ENCODE measurements around the gene SLC6A11. TPM values are rescaled to one million over a fixed set of nuclear protein-coding genes. Genes with fewer than 3 reads are reported as not detected.

SLC6A11 gene
- total RNA-seq, 2 experiments from 2014 or later: not detected

DNA sequence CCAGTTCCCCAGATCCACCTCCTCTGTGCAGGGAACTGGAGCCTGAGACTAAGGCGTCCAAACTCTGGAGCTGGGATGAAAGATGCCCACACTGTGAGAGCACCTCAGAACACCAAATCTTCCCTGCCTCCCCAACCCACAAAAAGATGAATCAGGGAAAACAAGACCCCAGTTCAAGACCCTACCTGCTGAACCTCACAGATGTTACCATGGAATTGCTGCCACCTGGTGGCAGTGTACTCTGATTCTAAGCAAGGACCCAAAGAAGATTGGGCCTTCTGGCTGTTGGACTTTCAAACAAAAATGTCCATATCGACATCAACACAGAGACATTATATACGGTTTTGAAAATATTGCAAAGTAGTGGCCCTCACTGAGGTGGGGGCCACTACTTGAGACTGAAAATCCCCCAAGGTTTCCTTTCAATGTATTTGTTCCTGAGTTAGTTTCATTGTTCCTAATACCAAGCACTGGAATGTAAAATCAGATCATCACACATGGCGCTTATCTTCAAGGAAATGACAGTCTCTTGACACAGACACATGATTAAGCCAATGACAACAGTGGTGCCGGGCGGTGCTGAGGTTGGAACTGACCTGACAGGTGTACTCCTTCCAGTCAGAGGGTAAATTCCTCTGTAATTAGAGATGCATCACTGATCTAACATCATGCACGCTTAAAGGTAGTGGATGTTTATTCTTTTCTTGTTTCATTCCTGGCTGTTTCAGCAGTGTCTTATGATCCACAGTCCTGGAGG, 67.6 kb downstream of the SLC6A11 start:
- H3K4me1 ChIP-seq (ENCODE audit: insufficient read depth, low read length): no peaks in the 10 kb centered on the region
- peaks cover 24% of the 10 kb centered on the region for H3K27me3 Mint-ChIP-seq
- H3K9me3 ChIP-seq (ENCODE audit: control insufficient read depth in 1 of 2, insufficient read depth in 1 of 2, low read length in 2 of 2): peaks cover 0 to 6% of the 10 kb centered on the region in 2 experiments
- peaks cover 1 to 10% of the 10 kb centered on the region in 2 experiments for H3K27me3 ChIP-seq (ENCODE audit: control insufficient read depth in 1 of 2, insufficient read depth in 2 of 2, low read length in 2 of 2)
- H3K4me3 Mint-ChIP-seq: no peak overlapping the region
- intact Hi-C loops (cut with DNase I, micrococcal nuclease): no loop called here
- no peak overlapping the region for H3K27ac ChIP-seq (ENCODE audit: low read depth in 1 of 2, low read length in 2 of 2)
- DNase-seq (peak in 1 of 14 experiments; percentile 1), ATAC-seq (ENCODE audit: poor library complexity) (no peak)
- no peaks in the 10 kb centered on the region for H3K4me1 Mint-ChIP-seq (ENCODE audit: low read depth)
- TF ChIP-seq, protein P1, sequence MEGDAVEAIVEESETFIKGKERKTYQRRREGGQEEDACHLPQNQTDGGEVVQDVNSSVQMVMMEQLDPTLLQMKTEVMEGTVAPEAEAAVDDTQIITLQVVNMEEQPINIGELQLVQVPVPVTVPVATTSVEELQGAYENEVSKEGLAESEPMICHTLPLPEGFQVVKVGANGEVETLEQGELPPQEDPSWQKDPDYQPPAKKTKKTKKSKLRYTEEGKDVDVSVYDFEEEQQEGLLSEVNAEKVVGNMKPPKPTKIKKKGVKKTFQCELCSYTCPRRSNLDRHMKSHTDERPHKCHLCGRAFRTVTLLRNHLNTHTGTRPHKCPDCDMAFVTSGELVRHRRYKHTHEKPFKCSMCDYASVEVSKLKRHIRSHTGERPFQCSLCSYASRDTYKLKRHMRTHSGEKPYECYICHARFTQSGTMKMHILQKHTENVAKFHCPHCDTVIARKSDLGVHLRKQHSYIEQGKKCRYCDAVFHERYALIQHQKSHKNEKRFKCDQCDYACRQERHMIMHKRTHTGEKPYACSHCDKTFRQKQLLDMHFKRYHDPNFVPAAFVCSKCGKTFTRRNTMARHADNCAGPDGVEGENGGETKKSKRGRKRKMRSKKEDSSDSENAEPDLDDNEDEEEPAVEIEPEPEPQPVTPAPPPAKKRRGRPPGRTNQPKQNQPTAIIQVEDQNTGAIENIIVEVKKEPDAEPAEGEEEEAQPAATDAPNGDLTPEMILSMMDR (IDR thresholded peaks at IDR 0.05): no peak
- H3K9me3 Mint-ChIP-seq: no peaks in the 10 kb centered on the region
- H3K36me3 Mint-ChIP-seq (ENCODE audit: low read depth): no peaks in the 10 kb centered on the region
- H3K4me3 ChIP-seq (ENCODE audit: low read length): no peak overlapping the region
- H3K27ac Mint-ChIP-seq: no peak overlapping the region
- no peaks in the 10 kb centered on the region for H3K36me3 ChIP-seq (ENCODE audit: insufficient read depth, low read length)
- POLR2A ChIA-PET: no interaction called here
- CTCF ChIA-PET: no interaction called here

DNA sequence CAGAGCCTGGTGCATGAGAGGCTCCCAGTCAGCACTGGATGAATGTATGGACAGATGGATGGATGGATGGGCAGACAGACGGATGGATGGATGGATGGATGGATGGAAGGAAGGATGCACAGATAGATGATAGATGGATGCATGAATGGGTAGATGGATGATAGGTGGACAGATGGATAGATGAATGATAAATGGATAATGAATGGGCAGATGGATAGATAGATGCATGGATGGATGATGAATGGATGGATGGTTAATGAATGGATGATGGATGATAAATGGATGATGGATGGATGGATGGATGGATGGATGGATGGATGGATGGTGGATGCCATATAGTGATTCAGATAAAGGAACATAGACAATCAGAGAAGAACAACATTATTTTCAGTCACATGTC, 71.0 kb downstream of the SLC6A11 start:
- H3K4me3 ChIP-seq (ENCODE audit: low read length): no peak overlapping the region
- TF ChIP-seq, protein P1 (IDR thresholded peaks at IDR 0.05): no peak
- no peak for ATAC-seq (ENCODE audit: poor library complexity)
- no peak for DNase-seq
- intact Hi-C loops (cut with DNase I, micrococcal nuclease): no loop called here
- H3K36me3 Mint-ChIP-seq (ENCODE audit: low read depth): no peaks in the 10 kb centered on the region
- no peak overlapping the region for H3K27ac Mint-ChIP-seq
- ChIA-PET POLR2A (no interaction called here), CTCF (no interaction called here)
- peaks cover 6% of the 10 kb centered on the region for H3K9me3 Mint-ChIP-seq
- H3K4me1 Mint-ChIP-seq (ENCODE audit: low read depth): no peaks in the 10 kb centered on the region
- H3K4me3 Mint-ChIP-seq: no peak overlapping the region
- H3K27ac ChIP-seq (ENCODE audit: low read depth in 1 of 2, low read length in 2 of 2): no peak overlapping the region
- H3K27me3 ChIP-seq (ENCODE audit: control insufficient read depth in 1 of 2, insufficient read depth in 2 of 2, low read length in 2 of 2): peaks cover 2 to 10% of the 10 kb centered on the region in 2 experiments
- H3K36me3 ChIP-seq (ENCODE audit: insufficient read depth, low read length): no peaks in the 10 kb centered on the region
- no peaks in the 10 kb centered on the region for H3K4me1 ChIP-seq (ENCODE audit: insufficient read depth, low read length)
- peaks cover 9% of the 10 kb centered on the region for H3K27me3 Mint-ChIP-seq
- peaks cover 12 to 15% of the 10 kb centered on the region in 2 experiments for H3K9me3 ChIP-seq (ENCODE audit: control insufficient read depth in 1 of 2, insufficient read depth in 1 of 2, low read length in 2 of 2)

DNA sequence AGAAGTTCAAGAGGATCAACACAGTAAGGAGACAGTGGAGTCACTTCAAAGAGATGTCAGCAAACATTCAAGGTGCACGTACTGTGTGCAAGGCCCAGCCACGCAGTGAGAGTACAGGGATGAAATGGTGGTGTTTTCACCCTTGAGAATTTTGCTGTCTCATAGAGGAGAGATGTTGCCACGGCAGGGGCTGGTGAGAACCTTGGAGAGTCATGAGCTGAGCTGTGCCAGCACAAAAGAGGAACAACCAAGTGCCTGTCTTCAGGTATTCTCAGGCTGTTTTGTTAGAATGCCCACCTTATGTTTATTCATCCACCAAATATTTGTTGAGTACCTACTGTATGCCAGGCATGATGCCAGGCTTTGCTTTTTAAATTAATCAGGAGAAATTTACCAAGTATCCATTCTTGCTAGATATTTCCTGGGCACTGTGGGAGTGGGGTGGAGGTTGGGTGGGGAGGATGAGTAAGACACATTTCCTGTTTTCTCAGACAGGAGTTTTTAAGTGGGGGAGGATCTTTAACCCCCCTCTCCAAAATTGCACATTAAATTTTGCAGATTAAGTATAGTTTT, 72.6 kb downstream of the SLC6A11 start:
- H3K9me3 ChIP-seq (ENCODE audit: control insufficient read depth in 1 of 2, insufficient read depth in 1 of 2, low read length in 2 of 2): peaks cover 12 to 15% of the 10 kb centered on the region in 2 experiments
- peaks cover 2 to 4% of the 10 kb centered on the region in 2 experiments for H3K27me3 ChIP-seq (ENCODE audit: control insufficient read depth in 1 of 2, insufficient read depth in 2 of 2, low read length in 2 of 2)
- ChIA-PET CTCF (no interaction called here), POLR2A (no interaction called here)
- H3K27me3 Mint-ChIP-seq: peaks cover 18% of the 10 kb centered on the region
- no peaks in the 10 kb centered on the region for H3K36me3 ChIP-seq (ENCODE audit: insufficient read depth, low read length)
- no peak for ATAC-seq (ENCODE audit: poor library complexity)
- no peak overlapping the region for H3K27ac Mint-ChIP-seq
- peak in 2 of 14 experiments; percentile 2 to 11 for DNase-seq
- no peak overlapping the region for H3K4me3 Mint-ChIP-seq
- H3K4me3 ChIP-seq (ENCODE audit: low read length): no peak overlapping the region
- H3K27ac ChIP-seq (ENCODE audit: low read depth in 1 of 2, low read length in 2 of 2): no peak overlapping the region
- intact Hi-C loops (cut with DNase I, micrococcal nuclease): no loop called here
- H3K4me1 ChIP-seq (ENCODE audit: insufficient read depth, low read length): no peaks in the 10 kb centered on the region
- peaks cover 6% of the 10 kb centered on the region for H3K9me3 Mint-ChIP-seq
- TF ChIP-seq, protein P1 (IDR thresholded peaks at IDR 0.05): no peak
- no peaks in the 10 kb centered on the region for H3K36me3 Mint-ChIP-seq (ENCODE audit: low read depth)
- H3K4me1 Mint-ChIP-seq (ENCODE audit: low read depth): no peaks in the 10 kb centered on the region

Data from CD4-positive, alpha-beta T cell (primary cell).